Ascending aorta (tissue), 2 donors: ENCODE results near the gene MMP26. TPM values are rescaled to one million over a fixed set of nuclear protein-coding genes. Genes with fewer than 3 reads are reported as not detected.
"Not testable (repeated sequence)": the region's sequence is repeated elsewhere in the genome, so short reads cannot be mapped to it uniquely, and the experiment has no call there.

Source experiments
- DNase-seq, 2 donors: peaks; one replicate each; pipeline ENCODE4 v3.0.0-alpha.2; 2019; ENCODE audit warnings: low spot score in 2 of 2
- H3K27ac ChIP-seq, 2 donors: fragments of 200-600 bp; sonication (generic); one replicate each; pipeline ENCODE4 v1.5.1; 2016 to 2017; ENCODE audit warnings: mild to moderate bottlenecking in 1 of 2
- H3K27me3 ChIP-seq: fragments of 200-600 bp; sonication (generic); one replicate; pipeline ENCODE4 v1.5.1; 2017
- H3K36me3 ChIP-seq, 2 donors: fragments of 200-600 bp; sonication (generic); one replicate each; pipeline ENCODE4 v1.5.1; 2016
- H3K4me1 ChIP-seq, 2 donors: fragments of 200-600 bp; sonication (generic); one replicate each; pipeline ENCODE4 v1.5.1; 2016 to 2017; ENCODE audit warnings: mild to moderate bottlenecking in 1 of 2
- H3K4me3 ChIP-seq, 2 donors: fragments of 200-600 bp; sonication (generic); one replicate each; pipeline ENCODE4 v1.5.1; 2016 to 2017; ENCODE audit warnings: mild to moderate bottlenecking in 1 of 2
- H3K9me3 ChIP-seq, 2 donors: fragments of 200-600 bp; sonication (generic); one replicate each; pipeline ENCODE4 v1.5.1; 2016
- intact Hi-C: fragments of 100-400 bp; cut with DNase I; formaldehyde crosslinking; loops from one replicate; pipeline ENCODE4 v1.15.1; 2023
- total RNA-seq: library from RNA; depleted of rRNA; stranded (reverse); fragments of >200 nt; gene quantifications from one replicate; pipeline ENCODE4 v1.1.0, GENCODE V29; 2016
- TF ChIP-seq, protein P1 (sequence below), 3 experiments: fragments of 200-600 bp in 2 of 3; fragments of 450-650 bp in 1 of 3; sonication (generic) in 2 of 3; IDR thresholded peaks; one replicate each; pipeline ENCODE4 v1.5.1; 2016 to 2019; ENCODE audit warnings: antibody characterized with exemption in 3 of 3, mild to moderate bottlenecking in 1 of 3, moderate library complexity in 1 of 3

Gene MMP26
- total RNA-seq, 1 donor from 2014 or later: not detected

DNA sequence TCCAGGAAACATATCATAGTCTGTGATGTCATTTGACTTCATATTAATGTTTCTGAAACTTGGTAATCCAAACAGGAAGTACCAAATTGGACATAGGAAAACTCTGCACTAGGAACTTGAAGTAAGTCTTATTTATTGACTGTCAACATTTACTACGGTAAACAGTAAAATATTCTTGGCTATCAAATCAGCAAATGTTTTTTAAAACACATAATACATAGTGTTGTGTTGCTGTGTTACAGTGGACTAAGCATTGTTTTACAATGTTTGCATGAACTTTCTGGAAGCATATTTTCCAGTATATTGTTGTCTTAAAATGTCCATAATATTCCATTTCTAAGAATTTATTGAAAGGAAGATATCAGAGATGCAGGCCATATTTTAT lies 4.2 kb upstream of the MMP26 start:
- Histone ChIP-seq H3K27ac (no peak overlapping the region), H3K36me3 (no peaks in the 10 kb centered on the region), H3K4me3 (no peak overlapping the region), H3K4me1 (no peaks in the 10 kb centered on the region), H3K27me3 (no peaks in the 10 kb centered on the region), H3K9me3 (no peaks in the 10 kb centered on the region)
- TF ChIP-seq, protein P1, sequence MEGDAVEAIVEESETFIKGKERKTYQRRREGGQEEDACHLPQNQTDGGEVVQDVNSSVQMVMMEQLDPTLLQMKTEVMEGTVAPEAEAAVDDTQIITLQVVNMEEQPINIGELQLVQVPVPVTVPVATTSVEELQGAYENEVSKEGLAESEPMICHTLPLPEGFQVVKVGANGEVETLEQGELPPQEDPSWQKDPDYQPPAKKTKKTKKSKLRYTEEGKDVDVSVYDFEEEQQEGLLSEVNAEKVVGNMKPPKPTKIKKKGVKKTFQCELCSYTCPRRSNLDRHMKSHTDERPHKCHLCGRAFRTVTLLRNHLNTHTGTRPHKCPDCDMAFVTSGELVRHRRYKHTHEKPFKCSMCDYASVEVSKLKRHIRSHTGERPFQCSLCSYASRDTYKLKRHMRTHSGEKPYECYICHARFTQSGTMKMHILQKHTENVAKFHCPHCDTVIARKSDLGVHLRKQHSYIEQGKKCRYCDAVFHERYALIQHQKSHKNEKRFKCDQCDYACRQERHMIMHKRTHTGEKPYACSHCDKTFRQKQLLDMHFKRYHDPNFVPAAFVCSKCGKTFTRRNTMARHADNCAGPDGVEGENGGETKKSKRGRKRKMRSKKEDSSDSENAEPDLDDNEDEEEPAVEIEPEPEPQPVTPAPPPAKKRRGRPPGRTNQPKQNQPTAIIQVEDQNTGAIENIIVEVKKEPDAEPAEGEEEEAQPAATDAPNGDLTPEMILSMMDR (IDR thresholded peaks at IDR 0.05): no peak
- intact Hi-C loops: no loop called here
- DNase-seq: no peak

DNA sequence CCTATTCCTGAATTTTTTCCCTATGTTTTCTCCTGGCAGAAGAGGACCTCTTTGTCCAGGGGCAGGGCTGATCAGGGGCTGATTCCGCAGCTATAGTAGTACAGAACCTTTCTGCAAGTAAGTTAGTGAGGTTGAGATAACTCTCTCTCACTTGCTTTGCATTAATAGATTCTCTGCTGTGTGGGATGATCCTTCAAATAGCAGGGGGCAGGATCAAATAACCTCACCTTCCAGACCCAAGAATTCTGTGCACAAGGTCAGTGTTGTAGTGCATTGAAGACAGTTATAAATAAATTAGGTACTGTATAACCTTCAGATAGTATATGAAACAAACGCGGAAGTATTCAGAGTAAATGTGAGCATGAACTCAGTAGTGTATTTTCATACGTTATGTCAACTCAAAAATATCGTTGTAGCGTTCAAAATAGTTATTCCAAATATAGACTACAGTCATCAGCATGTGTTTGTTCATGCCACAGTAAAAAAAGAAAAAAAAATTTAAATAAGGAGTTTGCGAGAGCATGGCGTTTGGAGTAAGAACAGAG lies 278 bp downstream of the MMP26 start:
- H3K4me1 ChIP-seq: no peaks in the 10 kb centered on the region
- TF ChIP-seq, protein P1 (IDR thresholded peaks at IDR 0.05): no peak
- no peaks in the 10 kb centered on the region for H3K27me3 ChIP-seq
- no peaks in the 10 kb centered on the region for H3K36me3 ChIP-seq
- no peaks in the 10 kb centered on the region for H3K9me3 ChIP-seq
- no peak overlapping the region for H3K4me3 ChIP-seq
- no peak overlapping the region for H3K27ac ChIP-seq
- intact Hi-C loops: no loop called here
- DNase-seq: no peak

DNA sequence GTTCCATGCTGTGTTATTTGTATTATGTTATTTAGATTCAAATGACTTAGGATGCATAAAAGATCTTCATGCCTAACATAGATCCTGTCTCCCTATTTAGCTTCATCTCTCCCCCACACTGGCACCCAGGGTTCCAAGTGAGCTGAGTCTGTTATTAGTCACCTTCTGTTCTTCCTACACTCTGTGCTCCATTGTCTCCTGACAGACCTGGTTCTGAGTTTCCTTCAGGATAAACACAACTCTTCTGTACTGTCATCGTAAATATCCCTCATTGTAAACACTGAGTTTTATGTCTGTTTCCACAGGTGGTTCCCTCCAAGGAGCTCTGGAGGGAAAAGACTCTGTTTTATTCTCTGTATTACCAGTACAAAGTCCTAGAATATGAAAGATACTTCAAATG lies 8.7 kb downstream of the MMP26 start:
- H3K4me3 ChIP-seq: no peak overlapping the region
- no peaks in the 10 kb centered on the region for H3K36me3 ChIP-seq
- DNase-seq: no peak
- H3K27ac ChIP-seq: no peak overlapping the region
- no peaks in the 10 kb centered on the region for H3K4me1 ChIP-seq
- intact Hi-C loops: no loop called here
- TF ChIP-seq, protein P1 (IDR thresholded peaks at IDR 0.05): no peak
- H3K9me3 ChIP-seq: no peaks in the 10 kb centered on the region
- no peaks in the 10 kb centered on the region for H3K27me3 ChIP-seq

DNA sequence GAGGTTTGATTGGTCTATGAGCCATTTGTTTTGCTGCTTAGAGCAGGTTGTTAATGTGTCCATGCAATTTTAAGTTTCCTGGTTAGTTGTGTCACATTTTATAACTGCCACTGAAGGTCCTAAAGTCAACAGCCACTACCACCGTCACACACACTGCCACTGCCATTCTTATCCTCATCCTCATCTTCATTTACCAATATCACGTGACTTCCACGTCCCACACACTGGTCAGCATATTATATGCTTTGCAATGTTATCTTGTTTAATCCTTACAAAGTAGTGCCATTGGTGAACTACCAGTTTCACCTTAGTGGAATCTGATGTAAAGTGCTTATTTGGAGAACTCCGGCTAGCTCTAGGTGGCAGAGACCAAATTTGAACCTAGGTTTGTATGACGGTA lies 9.7 kb downstream of the MMP26 start:
- Histone ChIP-seq H3K4me1 (no peaks in the 10 kb centered on the region), H3K27me3 (no peaks in the 10 kb centered on the region), H3K9me3 (no peaks in the 10 kb centered on the region), H3K27ac (no peak overlapping the region), H3K4me3 (no peak overlapping the region), H3K36me3 (no peaks in the 10 kb centered on the region)
- TF ChIP-seq, protein P1 (IDR thresholded peaks at IDR 0.05): no peak
- intact Hi-C loops: no loop called here
- no peak for DNase-seq

DNA sequence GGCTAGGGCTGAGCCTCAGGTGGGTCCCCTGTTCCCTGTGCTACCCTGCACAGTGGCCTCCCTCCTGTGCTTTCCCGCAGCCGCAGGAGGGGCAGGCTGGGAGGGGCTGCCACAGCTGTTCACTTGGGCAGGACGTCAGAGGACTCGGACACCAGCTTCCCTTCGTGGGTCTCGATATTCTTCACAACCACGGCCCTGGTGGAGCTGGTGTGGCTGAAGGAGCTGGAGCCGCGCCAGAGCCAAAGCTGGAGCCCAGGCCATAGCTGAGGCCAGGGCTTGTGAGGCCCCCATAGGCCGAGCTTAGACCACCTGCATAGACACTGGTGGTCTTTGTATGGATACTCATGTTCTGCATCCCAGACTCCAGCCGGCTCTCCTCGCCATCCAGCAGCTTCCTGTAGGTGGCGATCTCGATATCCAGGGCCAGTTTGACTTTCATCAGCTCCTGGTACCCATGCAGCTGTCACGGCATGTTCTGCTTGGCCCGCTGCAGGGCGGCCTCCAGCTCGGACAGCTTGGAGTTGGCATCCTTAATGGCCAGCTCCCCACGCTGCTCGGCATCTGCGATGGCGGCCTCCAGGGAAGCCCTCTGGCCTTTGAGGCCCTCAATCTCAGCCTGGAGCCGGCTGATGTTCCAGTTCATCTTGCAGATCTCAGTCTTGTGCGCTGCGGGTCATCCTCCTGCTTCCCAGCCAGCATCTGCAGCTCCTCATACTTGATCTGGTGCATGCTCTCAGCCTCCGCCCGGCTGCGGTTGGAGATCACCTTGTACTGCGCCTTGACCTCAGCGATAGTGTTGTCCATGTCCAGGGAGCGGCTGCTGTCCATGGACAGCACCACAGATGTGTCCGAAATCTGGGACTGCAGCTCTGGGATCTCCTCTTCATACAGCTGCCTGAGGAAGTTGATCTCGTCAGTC lies 18.3 kb downstream of the MMP26 start:
- intact Hi-C loops, H3K27ac ChIP-seq, DNase-seq, H3K27me3 ChIP-seq, H3K4me3 ChIP-seq, H3K4me1 ChIP-seq, H3K9me3 ChIP-seq, H3K36me3 ChIP-seq: not testable (repeated sequence)

DNA sequence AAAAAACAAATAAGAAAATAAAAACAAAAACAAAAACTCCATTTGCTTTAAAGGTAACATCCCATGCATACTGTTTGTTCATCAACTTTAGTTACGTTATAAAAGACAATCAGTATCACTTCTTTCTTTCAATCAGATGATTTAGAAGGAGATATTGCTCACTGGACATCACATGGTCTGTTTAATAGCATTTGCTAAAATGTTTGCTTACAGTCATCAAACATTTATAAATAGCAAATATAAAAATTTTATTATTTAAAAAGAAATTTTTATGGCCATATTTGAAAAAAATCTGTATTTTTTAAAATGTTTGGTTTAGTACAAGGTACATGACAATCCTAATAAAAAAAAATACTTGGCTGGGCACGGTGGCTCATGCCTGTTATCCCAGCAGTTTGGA lies 22.6 kb downstream of the MMP26 start:
- intact Hi-C loops: no loop called here
- H3K27me3 ChIP-seq: no peaks in the 10 kb centered on the region
- TF ChIP-seq, protein P1 (IDR thresholded peaks at IDR 0.05): no peak
- no peak overlapping the region for H3K4me3 ChIP-seq
- no peaks in the 10 kb centered on the region for H3K9me3 ChIP-seq
- H3K4me1 ChIP-seq: no peaks in the 10 kb centered on the region
- DNase-seq: no peak
- H3K36me3 ChIP-seq: no peaks in the 10 kb centered on the region
- H3K27ac ChIP-seq: no peak overlapping the region
